IPS-20b (cell line): ENCODE results near the gene SOCS6.
"Not testable (repeated sequence)": the region's sequence is repeated elsewhere in the genome, so short reads cannot be mapped to it uniquely, and the experiment has no call there.

ENCODE experiments used
- H3K27ac ChIP-seq: one replicate; pipeline ENCODE4 v1.5.1; 2013; ENCODE audit warnings: low read length
- H3K27me3 ChIP-seq: 2 replicates; pipeline ENCODE4 v1.6.1; 2013; ENCODE audit warnings: mild to moderate bottlenecking, low read length, inconsistent platforms; ENCODE audit not compliant: insufficient read depth
- H3K36me3 ChIP-seq: 2 replicates; pipeline ENCODE4 v1.6.1; 2013; ENCODE audit warnings: low read depth, mild to moderate bottlenecking, inconsistent platforms, low read length, moderate library complexity; ENCODE audit not compliant: insufficient read depth
- H3K4me1 ChIP-seq: 2 replicates; pipeline ENCODE4 v1.6.1; 2013; ENCODE audit warnings: mild to moderate bottlenecking, control low read depth, inconsistent platforms, low read length, moderate library complexity; ENCODE audit not compliant: insufficient read depth
- H3K4me3 ChIP-seq: 2 replicates; pipeline ENCODE4 v1.5.1; 2013; ENCODE audit warnings: mild to moderate bottlenecking, low read length, inconsistent platforms
- H3K9ac ChIP-seq: 2 replicates; pipeline ENCODE4 v1.6.1; 2013; ENCODE audit warnings: low read depth, mild to moderate bottlenecking, inconsistent platforms, low read length, moderate library complexity
- H3K9me3 ChIP-seq: 2 replicates; pipeline ENCODE4 v1.6.1; 2013; ENCODE audit warnings: mild to moderate bottlenecking, low read depth, low read length, inconsistent platforms; ENCODE audit not compliant: insufficient read depth

The SOCS6 gene

GRCh38 chr18:70288851-70289328 lies at the start of gene SOCS6:
TSS of gene SOCS6 (plus strand) at chr18:70289045. CDS start at chr18:70324669, 35,624 bp downstream.
- Histone ChIP-seq H3K9ac (peak within 1 kb of the TSS; percentile 88), H3K9me3 (no peaks in the 10 kb centered on the region), H3K27ac (no peak within 1 kb of the TSS), H3K4me3 (peak within 1 kb of the TSS; percentile 98), H3K4me1 (peaks cover 3% of the 10 kb centered on the region; the same call in 1 of the 2 replicates), H3K27me3 (peaks cover 8% of the 10 kb centered on the region; the same call in 1 of the 2 replicates), H3K36me3 (no peaks in the 10 kb centered on the region)

GRCh38 chr18:70243131-70243929 lies 45.5 kb upstream of the SOCS6 start:
- H3K4me3 ChIP-seq, result no peak overlapping the region
- no peaks in the 10 kb centered on the region for H3K36me3 ChIP-seq
- H3K9me3 ChIP-seq, result no peaks in the 10 kb centered on the region
- no peak overlapping the region for H3K9ac ChIP-seq
- no peak overlapping the region for H3K27ac ChIP-seq
- no peaks in the 10 kb centered on the region for H3K27me3 ChIP-seq
- no peaks in the 10 kb centered on the region for H3K4me1 ChIP-seq

- H3K4me3 ChIP-seq, result no peak overlapping the region
- H3K27ac ChIP-seq, result no peak overlapping the region
- no peaks in the 10 kb centered on the region for H3K4me1 ChIP-seq
- H3K9ac ChIP-seq, result no peak overlapping the region
- H3K9me3 ChIP-seq, result no peaks in the 10 kb centered on the region
- H3K36me3 ChIP-seq, result no peaks in the 10 kb centered on the region
- H3K27me3 ChIP-seq, result no peaks in the 10 kb centered on the region
Measured at GRCh38 chr18:70246061-70246466, 42.8 kb upstream of the SOCS6 start.

- no peaks in the 10 kb centered on the region for H3K4me1 ChIP-seq
- H3K4me3 ChIP-seq, result no peak overlapping the region
- no peak overlapping the region for H3K27ac ChIP-seq
- H3K9me3 ChIP-seq, result no peaks in the 10 kb centered on the region
- no peaks in the 10 kb centered on the region for H3K27me3 ChIP-seq
- no peak overlapping the region for H3K9ac ChIP-seq
- no peaks in the 10 kb centered on the region for H3K36me3 ChIP-seq
Measured at GRCh38 chr18:70249118-70249517, 39.7 kb upstream of the SOCS6 start.

GRCh38 chr18:70249861-70250260 lies 39.0 kb upstream of the SOCS6 start:
- H3K36me3 ChIP-seq, H3K4me3 ChIP-seq, H3K27me3 ChIP-seq, H3K4me1 ChIP-seq, H3K9ac ChIP-seq, H3K9me3 ChIP-seq, H3K27ac ChIP-seq: not testable (repeated sequence)

- Histone ChIP-seq H3K9ac (no peak overlapping the region), H3K4me1 (no peaks in the 10 kb centered on the region), H3K36me3 (no peaks in the 10 kb centered on the region), H3K4me3 (no peak overlapping the region), H3K27ac (no peak overlapping the region), H3K27me3 (no peaks in the 10 kb centered on the region), H3K9me3 (no peaks in the 10 kb centered on the region)
Measured at GRCh38 chr18:70250781-70251180, 38.1 kb upstream of the SOCS6 start.

GRCh38 chr18:70256184-70256583 lies 32.7 kb upstream of the SOCS6 start:
- no peak overlapping the region for H3K27ac ChIP-seq
- no peaks in the 10 kb centered on the region for H3K36me3 ChIP-seq
- H3K4me3 ChIP-seq, result no peak overlapping the region
- no peak overlapping the region for H3K9ac ChIP-seq
- no peaks in the 10 kb centered on the region for H3K27me3 ChIP-seq
- no peaks in the 10 kb centered on the region for H3K4me1 ChIP-seq
- no peaks in the 10 kb centered on the region for H3K9me3 ChIP-seq

- no peaks in the 10 kb centered on the region for H3K4me1 ChIP-seq
- no peaks in the 10 kb centered on the region for H3K36me3 ChIP-seq
- no peak overlapping the region for H3K9ac ChIP-seq
- no peaks in the 10 kb centered on the region for H3K27me3 ChIP-seq
- no peak overlapping the region for H3K4me3 ChIP-seq
- no peaks in the 10 kb centered on the region for H3K9me3 ChIP-seq
- no peak overlapping the region for H3K27ac ChIP-seq
Measured at GRCh38 chr18:70256994-70257393, 31.9 kb upstream of the SOCS6 start.

- Histone ChIP-seq H3K27ac (no peak overlapping the region), H3K9ac (no peak overlapping the region)
Measured at GRCh38 chr18:70258243-70258642, 30.6 kb upstream of the SOCS6 start.

GRCh38 chr18:70260683-70261082 lies 28.2 kb upstream of the SOCS6 start:
- Histone ChIP-seq H3K9me3 (peaks cover 11% of the 10 kb centered on the region), H3K4me3 (no peak overlapping the region), H3K27me3 (no peaks in the 10 kb centered on the region), H3K27ac (no peak overlapping the region), H3K9ac (no peak overlapping the region), H3K4me1 (no peaks in the 10 kb centered on the region), H3K36me3 (no peaks in the 10 kb centered on the region)

More at GRCh38 chr18:70258243-70258642, 30.6 kb upstream of the SOCS6 start:
- Histone ChIP-seq H3K36me3 (no peaks in the 10 kb centered on the region), H3K27me3 (no peaks in the 10 kb centered on the region), H3K4me3 (no peak overlapping the region), H3K9me3 (peaks cover 2% of the 10 kb centered on the region; the same call in 1 of the 2 replicates), H3K4me1 (no peaks in the 10 kb centered on the region)

GRCh38 chr18:70261141-70261788 lies 27.6 kb upstream of the SOCS6 start:
- Histone ChIP-seq H3K27ac (no peak overlapping the region), H3K9me3 (peaks cover 11% of the 10 kb centered on the region), H3K9ac (no peak overlapping the region), H3K4me1 (no peaks in the 10 kb centered on the region), H3K4me3 (no peak overlapping the region), H3K27me3 (no peaks in the 10 kb centered on the region), H3K36me3 (no peaks in the 10 kb centered on the region)

GRCh38 chr18:70263336-70263735 lies 25.5 kb upstream of the SOCS6 start:
- no peak overlapping the region for H3K27ac ChIP-seq
- H3K27me3 ChIP-seq, result no peaks in the 10 kb centered on the region
- H3K36me3 ChIP-seq, result no peaks in the 10 kb centered on the region
- peaks cover 16% of the 10 kb centered on the region for H3K9me3 ChIP-seq
- H3K9ac ChIP-seq, result no peak overlapping the region
- no peaks in the 10 kb centered on the region for H3K4me1 ChIP-seq
- no peak overlapping the region for H3K4me3 ChIP-seq
